Caco-2 (cell line): Measurements from ENCODE around the gene MANSC4. TPM values are rescaled to one million over a fixed set of nuclear protein-coding genes. Genes with fewer than 3 reads are reported as not detected.
"Not testable (repeated sequence)": the region's sequence is repeated elsewhere in the genome, so short reads cannot be mapped to it uniquely, and the experiment has no call there.

Source experiments
- BruUV-seq: library from RNA; stranded (reverse); fragments of 400-500 nt; replicated peaks from 2 replicates; lab custom pipeline; 2021; lab: Mats Ljungman, UMichigan
- CTCF ChIA-PET: fragments of 300-600 bp; sonication (Branson Sonifier 250); formaldehyde crosslinking; loops from one replicate; lab custom pipeline; 2022; ENCODE audit warnings: antibody characterized with exemption; lab: Charles Lee
- POLR2A ChIA-PET: fragments of 300-600 bp; sonication (Branson Sonifier 250); formaldehyde crosslinking; loops from one replicate; lab custom pipeline; 2022; ENCODE audit warnings: antibody characterized with exemption; lab: Charles Lee
- DNase-seq, 2 experiments: peaks; one replicate each; pipeline versions ENCODE4 v3.0.0 to v3.0.0-alpha.2; 2020 to 2022
- H3K27me3 ChIP-seq: replicated peaks from 2 replicates; pipeline ENCODE4 v1.6.0; 2011; ENCODE audit warnings: low read length; ENCODE audit not compliant: control insufficient read depth, insufficient read depth
- H3K36me3 ChIP-seq: 2 replicates; pipeline ENCODE4 v1.5.1; 2011; ENCODE audit warnings: low read length; ENCODE audit not compliant: control insufficient read depth, insufficient read depth
- H3K4me1 ChIP-seq: fragments of 250-450 bp; sonication (Bioruptor Pico); 2 replicates; pipeline ENCODE4 v1.5.1; 2020; ENCODE audit warnings: mild to moderate bottlenecking
- H3K4me3 ChIP-seq: 2 replicates; pipeline ENCODE4 v1.5.1; 2011; ENCODE audit warnings: low read depth, mild to moderate bottlenecking, control low read depth, low read length
- H3K9me3 ChIP-seq: fragments of 250-450 bp; sonication (Bioruptor Pico); 2 replicates; pipeline ENCODE4 v1.5.1; 2020; ENCODE audit warnings: mild to moderate bottlenecking, moderate library complexity
- H3K27ac Mint-ChIP-seq: one replicate; pipeline ENCODE4 v1.8.0; 2022; ENCODE audit warnings: mixed read lengths; ENCODE audit not compliant: unreplicated experiment
- H3K27me3 Mint-ChIP-seq: one replicate; pipeline ENCODE4 v1.8.0; 2022; ENCODE audit warnings: mixed read lengths; ENCODE audit not compliant: insufficient read depth, unreplicated experiment
- H3K36me3 Mint-ChIP-seq: one replicate; pipeline ENCODE4 v1.8.0; 2022; ENCODE audit warnings: mild to moderate bottlenecking, mixed read lengths; ENCODE audit not compliant: insufficient read depth, unreplicated experiment
- H3K4me1 Mint-ChIP-seq: one replicate; pipeline ENCODE4 v1.8.0; 2022; ENCODE audit warnings: low read depth, mixed read lengths; ENCODE audit not compliant: unreplicated experiment
- H3K4me3 Mint-ChIP-seq: one replicate; pipeline ENCODE4 v1.8.0; 2022; ENCODE audit warnings: mild to moderate bottlenecking, moderate library complexity, mixed read lengths; ENCODE audit not compliant: unreplicated experiment
- H3K9me3 Mint-ChIP-seq: one replicate; pipeline ENCODE4 v1.8.0; 2022; ENCODE audit warnings: mixed read lengths; ENCODE audit not compliant: unreplicated experiment
- CTCF ChIP-seq, 2 experiments: fragments of 200-600 bp in 1 of 2; IDR thresholded peaks; 1 replicate in 1 of 2; 2 replicates in 1 of 2; pipeline versions ENCODE4 v1.5.1 to v1.8.0; 2011 to 2022; ENCODE audit warnings: antibody characterized with exemption in 1 of 2, control low read depth in 1 of 2, inconsistent platforms in 1 of 2, low read depth in 1 of 2, low read length in 1 of 2, mild to moderate bottlenecking in 1 of 2, moderate library complexity in 1 of 2; ENCODE audit not compliant: insufficient read depth in 1 of 2, severe bottlenecking in 1 of 2, unreplicated experiment in 1 of 2
- intact Hi-C: fragments of 100-400 bp; cut with micrococcal nuclease; formaldehyde crosslinking; loops from one replicate; pipeline ENCODE4 v1.10.0; 2022; ENCODE audit not compliant: unreplicated experiment
- total RNA-seq: library from RNA; stranded (reverse); gene quantifications from 2 replicates; pipeline ENCODE4 v1.2.3, GENCODE V29; 2022

Gene MANSC4
- total RNA-seq, 1 experiment from 2014 or later = not detected

GRCh38 chr12:27747111-27747820 is 32.8 kb downstream of the MANSC4 start:
- Histone ChIP-seq H3K27me3 (no peaks in the 10 kb centered on the region), H3K4me1 (peaks cover 8% of the 10 kb centered on the region), H3K36me3 (peaks cover 2% of the 10 kb centered on the region; the same call in 1 of the 2 replicates), H3K4me3 (no peak overlapping the region), H3K9me3 (no peaks in the 10 kb centered on the region)
- POLR2A ChIA-PET = no interaction called here
- no peak overlapping the region for H3K4me3 Mint-ChIP-seq
- no peaks in the 10 kb centered on the region for H3K9me3 Mint-ChIP-seq
- no TSS peak for BruUV-seq
- peaks cover 28% of the 10 kb centered on the region for H3K36me3 Mint-ChIP-seq
- no peaks in the 10 kb centered on the region for H3K4me1 Mint-ChIP-seq
- no peak for TF ChIP-seq CTCF (IDR thresholded peaks at IDR 0.05; ENCODE audit: insufficient read depth in 1 of 2, low read depth in 1 of 2, low read length in 1 of 2, severe bottlenecking in 1 of 2, unreplicated experiment in 1 of 2)
- CTCF ChIA-PET = no interaction called here
- no peaks in the 10 kb centered on the region for H3K27me3 Mint-ChIP-seq
- intact Hi-C loops = no loop called here
- no peak for DNase-seq
- no peak overlapping the region for H3K27ac Mint-ChIP-seq

GRCh38 chr12:27745734-27746133 is 34.3 kb downstream of the MANSC4 start:
- H3K36me3 ChIP-seq, H3K4me1 Mint-ChIP-seq, H3K27ac Mint-ChIP-seq, H3K4me1 ChIP-seq, H3K27me3 Mint-ChIP-seq, CTCF ChIA-PET, H3K9me3 ChIP-seq, H3K4me3 Mint-ChIP-seq, DNase-seq, intact Hi-C loops, H3K4me3 ChIP-seq, BruUV-seq, H3K27me3 ChIP-seq, H3K9me3 Mint-ChIP-seq: not testable (repeated sequence)
- peaks cover 24% of the 10 kb centered on the region for H3K36me3 Mint-ChIP-seq
- POLR2A ChIA-PET = interaction anchor here (0.6 kb wide), 1 partner anchor 33 kb away, joined by 4 read pairs; no protein-coding TSS in a partner anchor

- H3K9me3 ChIP-seq = no peaks in the 10 kb centered on the region
- intact Hi-C loops = no loop called here
- Mint-ChIP-seq H3K4me1 (no peaks in the 10 kb centered on the region), H3K9me3 (no peaks in the 10 kb centered on the region), H3K4me3 (no peak overlapping the region), H3K36me3 (peaks cover 36% of the 10 kb centered on the region), H3K27me3 (no peaks in the 10 kb centered on the region), H3K27ac (no peak overlapping the region)
- BruUV-seq = no TSS peak
- H3K4me1 ChIP-seq = no peaks in the 10 kb centered on the region
- no peak overlapping the region for H3K4me3 ChIP-seq
- POLR2A ChIA-PET = no interaction called here
- no peak for TF ChIP-seq CTCF (IDR thresholded peaks at IDR 0.05; ENCODE audit: insufficient read depth in 1 of 2, low read depth in 1 of 2, low read length in 1 of 2, severe bottlenecking in 1 of 2, unreplicated experiment in 1 of 2)
- H3K27me3 ChIP-seq = no peaks in the 10 kb centered on the region
- DNase-seq = no peak
- peaks cover 4% of the 10 kb centered on the region for H3K36me3 ChIP-seq
- CTCF ChIA-PET = no interaction called here
Measured at GRCh38 chr12:27743601-27744000, 36.4 kb downstream of the MANSC4 start.

GRCh38 chr12:27734321-27734720 is 45.7 kb downstream of the MANSC4 start:
- H3K9me3 Mint-ChIP-seq, H3K36me3 ChIP-seq, BruUV-seq, H3K4me3 Mint-ChIP-seq, H3K4me3 ChIP-seq, H3K27me3 ChIP-seq, H3K27ac Mint-ChIP-seq, H3K4me1 ChIP-seq, H3K27me3 Mint-ChIP-seq, H3K9me3 ChIP-seq, H3K4me1 Mint-ChIP-seq, DNase-seq, POLR2A ChIA-PET: not testable (repeated sequence)
- H3K36me3 Mint-ChIP-seq = peaks cover 66% of the 10 kb centered on the region
- CTCF ChIA-PET = interaction anchor here (1.1 kb wide), 1 partner anchor 87 kb away, joined by 5 read pairs; no protein-coding TSS in a partner anchor
- intact Hi-C loops = loop anchor here (10.0 kb wide), 1 partner anchor 1230 kb away; no protein-coding TSS in a partner anchor
